Panc1 (cell line): ENCODE measurements around the gene NKRF. TPM values are rescaled to one million over a fixed set of nuclear protein-coding genes. Genes with fewer than 3 reads are reported as not detected.
"Not testable (repeated sequence)": the region's sequence is repeated elsewhere in the genome, so short reads cannot be mapped to it uniquely, and the experiment has no call there.

ENCODE experiments used
- ATAC-seq: fragments of 200-7000 bp; cut with Tn5 transposase; 2 replicates; pipeline ENCODE4 v1.9.1; 2020; ENCODE audit warnings: mild to moderate bottlenecking, moderate library complexity
- BruUV-seq: library from RNA; stranded (reverse); fragments of 400-500 nt; replicated peaks from 2 replicates; lab custom pipeline; 2021; lab: Mats Ljungman, UMichigan
- CTCF ChIA-PET: fragments of 300-600 bp; sonication (Branson Sonifier 250); formaldehyde crosslinking; loops from one replicate; lab custom pipeline; 2022; ENCODE audit warnings: antibody characterized with exemption; lab: Charles Lee
- POLR2A ChIA-PET: fragments of 300-600 bp; sonication (Branson Sonifier 250); formaldehyde crosslinking; loops from one replicate; lab custom pipeline; 2022; ENCODE audit warnings: antibody characterized with exemption; lab: Charles Lee
- DNase-seq: peaks from one replicate; pipeline ENCODE4 v3.0.0-alpha.2; 2010; ENCODE audit warnings: low read depth, low spot score
- H3K27ac ChIP-seq: 2 replicates; pipeline ENCODE4 v1.5.1; 2011; ENCODE audit warnings: mild to moderate bottlenecking, low read length, inconsistent platforms
- H3K27me3 ChIP-seq: fragments of 200-500 bp; sonication (Bioruptor generic); 2 replicates; pipeline ENCODE4 v1.6.0; 2014; ENCODE audit warnings: low read length, inconsistent platforms; ENCODE audit not compliant: control insufficient read depth, insufficient read depth
- H3K36me3 ChIP-seq: fragments of 200-500 bp; sonication (Bioruptor generic); 2 replicates; pipeline ENCODE4 v1.5.1; 2014; ENCODE audit warnings: inconsistent platforms, mild to moderate bottlenecking, low read length, moderate library complexity; ENCODE audit not compliant: control insufficient read depth, insufficient read depth
- H3K4me1 ChIP-seq: 2 replicates; pipeline ENCODE4 v1.5.1; 2011; ENCODE audit warnings: inconsistent platforms, mild to moderate bottlenecking, low read length, moderate library complexity; ENCODE audit not compliant: control insufficient read depth, insufficient read depth
- H3K4me3 ChIP-seq, 2 experiments: 2 replicates each; pipeline ENCODE4 v1.5.1; 2011 to 2012; ENCODE audit warnings: low read depth in 2 of 2, low read length in 2 of 2, mild to moderate bottlenecking in 2 of 2, inconsistent platforms in 1 of 2, moderate library complexity in 1 of 2
- H3K9me3 ChIP-seq: fragments of 200-500 bp; sonication (Bioruptor generic); 2 replicates; pipeline ENCODE4 v1.5.1; 2014; ENCODE audit warnings: low read depth, mild to moderate bottlenecking, inconsistent platforms, low read length, moderate library complexity; ENCODE audit not compliant: control insufficient read depth, insufficient read depth
- CTCF ChIP-seq: fragments of 450-650 bp; IDR thresholded peaks from 2 replicates; pipeline ENCODE4 v1.5.1; 2017; ENCODE audit warnings: mild to moderate bottlenecking
- POLR2AphosphoS5 ChIP-seq: IDR thresholded peaks from 2 replicates; pipeline ENCODE4 v1.6.1; 2012; ENCODE audit warnings: mild to moderate bottlenecking, low read depth, low read length, moderate library complexity
- REST ChIP-seq, 2 experiments: IDR thresholded peaks; 2 replicates each; pipeline ENCODE4 v1.6.1; 2011 to 2012; ENCODE audit warnings: low read depth in 2 of 2, control low read depth in 1 of 2, low read length in 1 of 2, mild to moderate bottlenecking in 1 of 2, moderate library complexity in 1 of 2; ENCODE audit not compliant: insufficient read depth in 1 of 2
- SIN3A ChIP-seq: IDR thresholded peaks from 2 replicates; pipeline ENCODE4 v1.6.1; 2012; ENCODE audit warnings: low read depth, mild to moderate bottlenecking, low read length, moderate library complexity, borderline replicate concordance; ENCODE audit not compliant: insufficient read depth
- TCF7L2 ChIP-seq: IDR thresholded peaks from 2 replicates; pipeline ENCODE4 v1.6.1; 2011; ENCODE audit warnings: mild to moderate bottlenecking, low read depth, low read length, inconsistent platforms
- in situ Hi-C: cut with HindIII; loops from 2 replicates; pipeline ENCODE4 v1.10.0; 2016; ENCODE audit warnings: low sequenced_read_pairs, low pct_unique_long_range_greater_than_20kb
- intact Hi-C: fragments of 100-400 bp; cut with micrococcal nuclease; formaldehyde crosslinking; loops from one replicate; pipeline ENCODE4 v1.10.0; 2022; ENCODE audit not compliant: unreplicated experiment
- total RNA-seq: library from RNA; stranded (reverse); gene quantifications from one replicate; pipeline ENCODE4 v1.2.1, GENCODE V29; 2021; ENCODE audit not compliant: unreplicated experiment

NKRF gene
- total RNA-seq, 1 experiment from 2014 or later: 25.5 TPM

DNA sequence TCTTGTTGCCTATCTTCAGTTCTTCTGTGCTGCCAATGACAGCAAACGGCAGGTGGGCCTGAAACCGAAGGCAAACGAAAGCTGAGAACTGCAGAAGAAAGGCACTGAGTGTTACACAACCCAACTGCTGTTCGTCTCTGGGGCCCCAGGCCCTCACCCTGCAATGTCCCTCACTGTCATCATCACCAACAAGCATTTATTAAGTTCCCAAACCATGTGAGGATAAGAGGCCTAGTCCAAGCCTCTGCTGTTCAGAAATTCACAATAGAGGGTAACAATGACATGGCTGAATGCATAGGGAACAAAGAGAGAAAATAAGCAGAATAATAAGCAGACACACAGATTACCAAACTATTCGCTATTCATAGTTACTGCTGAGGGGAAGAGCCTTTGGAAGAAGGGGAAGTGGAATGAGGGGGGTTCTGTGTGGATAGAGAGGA lies 34.5 kb upstream of the NKRF start:
- CTCF ChIA-PET: no interaction called here
- DNase-seq (no peak), ATAC-seq (no peak)
- Histone ChIP-seq H3K27ac (no peak overlapping the region), H3K9me3 (no peaks in the 10 kb centered on the region), H3K27me3 (no peaks in the 10 kb centered on the region), H3K4me1 (no peaks in the 10 kb centered on the region), H3K36me3 (no peaks in the 10 kb centered on the region), H3K4me3 (no peak overlapping the region)
- POLR2A ChIA-PET: no interaction called here
- in situ Hi-C loops (no loop called here), intact Hi-C loops (no loop called here)
- no peak for TF ChIP-seq SIN3A
- TF ChIP-seq TCF7L2: no peak
- TF ChIP-seq REST (IDR thresholded peaks at IDR 0.05; ENCODE audit: insufficient read depth in 1 of 2, low read depth in 2 of 2, low read length in 1 of 2): no peak
- no peak for TF ChIP-seq CTCF
- TF ChIP-seq POLR2AphosphoS5: no peak
- BruUV-seq: no TSS peak

DNA sequence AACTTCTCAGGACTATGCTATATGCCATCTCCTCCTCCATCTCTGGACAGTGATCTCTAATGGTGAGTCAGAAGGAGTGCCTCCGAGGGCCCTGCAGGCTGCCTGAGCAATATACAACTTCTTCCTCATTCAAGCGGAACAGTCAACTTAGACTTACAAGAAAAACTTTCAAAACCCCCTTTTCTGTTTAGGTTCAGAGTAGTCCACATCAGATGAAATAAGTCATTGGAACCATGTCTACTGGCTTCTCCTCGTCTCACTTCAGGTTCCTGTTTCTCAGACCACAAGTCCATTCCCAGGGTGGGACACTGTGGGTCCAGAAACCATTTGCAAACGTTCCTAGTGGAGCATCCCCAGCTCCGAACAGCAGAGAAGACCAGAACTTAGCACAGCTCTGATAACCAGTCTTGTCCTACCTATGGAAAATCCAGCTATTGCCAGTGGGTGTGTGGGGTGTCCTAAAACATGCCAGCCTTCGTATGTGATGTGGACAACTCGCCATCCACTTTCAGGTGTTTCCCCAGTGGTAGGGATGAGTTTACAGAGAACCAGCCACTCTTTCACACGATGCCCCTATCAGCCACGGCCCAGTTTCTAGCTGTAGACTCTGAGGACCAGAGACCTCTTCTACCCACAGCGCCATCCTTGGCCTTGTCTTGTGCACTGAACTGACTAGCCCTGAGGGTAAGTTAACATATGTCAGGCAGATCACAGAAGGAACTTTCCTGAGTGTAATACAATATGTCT lies 32.7 kb upstream of the NKRF start:
- in situ Hi-C loops: no loop called here
- ATAC-seq (no peak), DNase-seq (no peak)
- intact Hi-C loops: no loop called here
- Histone ChIP-seq H3K27me3 (no peaks in the 10 kb centered on the region), H3K9me3 (no peaks in the 10 kb centered on the region), H3K4me3 (no peak overlapping the region), H3K27ac (no peak overlapping the region), H3K4me1 (no peaks in the 10 kb centered on the region), H3K36me3 (no peaks in the 10 kb centered on the region)
- POLR2A ChIA-PET: no interaction called here
- CTCF ChIA-PET: interaction anchor here (0.5 kb wide), 1 partner anchor 11 kb away, joined by 4 read pairs; no protein-coding TSS in a partner anchor
- TF ChIP-seq REST (IDR thresholded peaks at IDR 0.05; ENCODE audit: insufficient read depth in 1 of 2, low read depth in 2 of 2, low read length in 1 of 2) (no peak), TCF7L2 (no peak), CTCF (no peak), SIN3A (no peak), POLR2AphosphoS5 (no peak)
- BruUV-seq: no TSS peak

GRCh38 chrX:119637421-119637820 lies 31.2 kb upstream of the NKRF start:
- CTCF ChIA-PET, BruUV-seq, H3K4me3 ChIP-seq, H3K4me1 ChIP-seq, H3K36me3 ChIP-seq, H3K9me3 ChIP-seq, DNase-seq, ATAC-seq, POLR2A ChIA-PET, H3K27ac ChIP-seq, in situ Hi-C loops, H3K27me3 ChIP-seq, intact Hi-C loops: not testable (repeated sequence)
